AG09319 (cell line): ENCODE data around the gene SPATA31C1.

Source experiments
- DNase-seq: peaks from one replicate; pipeline ENCODE4 v3.0.0-alpha.2; 2010; ENCODE audit warnings: low read depth; ENCODE audit errors: extremely low read depth
- CTCF ChIP-seq: IDR thresholded peaks from 2 replicates; pipeline ENCODE4 v1.5.1; 2011; ENCODE audit warnings: low read depth, mild to moderate bottlenecking, inconsistent platforms, low read length, moderate library complexity

The SPATA31C1 gene

GRCh38 chr9:87957839-87958238 is 40.1 kb downstream of the SPATA31C1 start:
- no peak for DNase-seq
- no peak for TF ChIP-seq CTCF

GRCh38 chr9:87958591-87958990 is 40.8 kb downstream of the SPATA31C1 start:
- no peak for TF ChIP-seq CTCF
- no peak for DNase-seq

GRCh38 chr9:87959916-87960581 is 42.3 kb downstream of the SPATA31C1 start:
- no peak for TF ChIP-seq CTCF
- peak; percentile 11 for DNase-seq

GRCh38 chr9:87963770-87964169 is 46.0 kb downstream of the SPATA31C1 start:
- no peak for DNase-seq
- no peak for TF ChIP-seq CTCF

GRCh38 chr9:87964826-87965225 is 47.1 kb downstream of the SPATA31C1 start:
- no peak for DNase-seq
- TF ChIP-seq CTCF = no peak

GRCh38 chr9:87968155-87968554 is 50.4 kb downstream of the SPATA31C1 start:
- TF ChIP-seq CTCF = no peak

GRCh38 chr9:87970602-87971001 is 52.8 kb downstream of the SPATA31C1 start:
- TF ChIP-seq CTCF = no peak
- no peak for DNase-seq

More at GRCh38 chr9:87968155-87968554, 50.4 kb downstream of the SPATA31C1 start:
- DNase-seq = no peak
